GM18907 (cell line): ENCODE results near the gene FNDC8.
A peak's percentile ranks its signal among the peaks of the same experiment; 100 is the strongest.
"Not testable (repeated sequence)": the region's sequence is repeated elsewhere in the genome, so short reads cannot be mapped to it uniquely, and the experiment has no call there.

Experiments
- ATAC-seq: cut with Tn5 transposase; IDR thresholded peaks from one replicate; pipeline ENCODE4 v1.9.1; 2021; ENCODE audit warnings: mild to moderate bottlenecking, moderate library complexity; ENCODE audit not compliant: unreplicated experiment

The FNDC8 gene

DNA sequence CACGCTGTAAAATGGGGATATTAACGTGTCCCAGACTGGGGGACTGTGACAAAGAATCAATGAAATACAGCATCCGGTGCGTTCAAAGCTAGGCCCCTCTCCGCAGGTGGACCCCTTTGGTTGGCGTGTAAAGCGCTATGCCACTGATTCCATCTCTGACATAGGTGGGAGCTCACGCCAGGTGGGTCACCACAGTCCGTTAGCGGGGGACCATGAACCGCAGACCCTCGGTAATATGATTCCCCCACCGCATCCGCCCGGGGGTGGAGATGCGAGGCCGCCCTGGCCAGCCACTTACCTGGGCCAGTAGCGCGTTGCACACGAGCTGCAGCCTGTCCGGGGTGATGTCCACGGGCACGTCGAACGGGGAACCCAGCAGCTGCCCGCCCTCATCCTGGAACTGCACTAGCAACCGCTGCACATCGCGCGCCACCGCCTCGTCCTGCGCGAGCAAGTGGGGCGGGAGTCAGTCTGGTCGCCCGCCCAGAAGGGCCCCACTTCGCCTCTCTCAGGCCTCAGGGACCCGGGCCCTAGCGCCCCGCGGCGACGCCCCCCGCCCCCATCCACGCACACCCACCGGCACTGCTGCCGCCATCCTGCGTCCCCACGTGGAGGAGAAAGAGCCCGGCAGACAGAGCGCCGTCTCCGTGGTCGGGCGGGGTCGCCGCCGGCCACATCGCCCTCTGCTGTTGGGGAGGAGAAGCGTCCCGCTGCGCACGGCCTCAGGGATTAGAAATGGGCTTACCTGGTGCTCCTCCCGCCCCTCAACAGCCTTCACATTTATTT is 20.5 kb downstream of the FNDC8 start, which contains the start of gene NLE1:
Gene NLE1 (minus strand): TSS at position 623 of the 786 bp plus-strand sequence. CDS start 28 bp downstream, at position 595.
- ATAC-seq, result peak; percentile 78

DNA sequence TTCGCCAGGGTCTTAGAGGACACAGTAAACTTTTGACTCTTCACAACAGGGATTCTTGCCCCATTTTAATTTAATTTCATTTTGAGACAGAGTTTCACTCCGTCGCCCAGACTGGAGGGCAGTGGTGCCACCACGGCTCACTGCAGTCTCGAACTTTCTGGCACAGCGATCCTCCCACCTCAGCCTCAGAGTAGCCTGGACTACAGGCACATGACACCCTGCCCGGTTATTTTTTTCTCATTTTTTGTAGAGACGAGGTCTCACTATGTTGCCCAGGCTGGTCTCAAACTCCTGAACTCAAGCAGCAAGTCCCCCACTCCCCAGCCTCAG is 21.0 kb downstream of the FNDC8 start:
- no peak for ATAC-seq

DNA sequence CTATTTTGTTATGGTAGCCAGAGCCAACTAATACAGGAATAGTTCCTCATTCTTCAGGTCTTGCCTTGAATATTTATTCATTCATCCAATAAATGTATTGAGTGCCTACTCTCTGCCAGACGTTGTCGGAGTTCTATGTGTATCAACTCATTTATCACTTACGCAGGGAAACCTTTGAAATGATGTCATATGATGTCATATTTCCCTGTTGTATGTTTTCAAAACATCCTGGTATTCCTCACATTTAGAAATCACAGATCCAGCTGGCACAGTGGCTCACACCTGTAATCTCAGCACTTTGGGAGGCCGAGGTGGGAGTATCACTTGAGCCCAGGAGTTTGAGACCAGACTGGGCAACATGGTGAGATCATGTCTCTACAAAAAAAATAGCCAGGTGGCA is 23.4 kb downstream of the FNDC8 start:
- no peak for ATAC-seq

DNA sequence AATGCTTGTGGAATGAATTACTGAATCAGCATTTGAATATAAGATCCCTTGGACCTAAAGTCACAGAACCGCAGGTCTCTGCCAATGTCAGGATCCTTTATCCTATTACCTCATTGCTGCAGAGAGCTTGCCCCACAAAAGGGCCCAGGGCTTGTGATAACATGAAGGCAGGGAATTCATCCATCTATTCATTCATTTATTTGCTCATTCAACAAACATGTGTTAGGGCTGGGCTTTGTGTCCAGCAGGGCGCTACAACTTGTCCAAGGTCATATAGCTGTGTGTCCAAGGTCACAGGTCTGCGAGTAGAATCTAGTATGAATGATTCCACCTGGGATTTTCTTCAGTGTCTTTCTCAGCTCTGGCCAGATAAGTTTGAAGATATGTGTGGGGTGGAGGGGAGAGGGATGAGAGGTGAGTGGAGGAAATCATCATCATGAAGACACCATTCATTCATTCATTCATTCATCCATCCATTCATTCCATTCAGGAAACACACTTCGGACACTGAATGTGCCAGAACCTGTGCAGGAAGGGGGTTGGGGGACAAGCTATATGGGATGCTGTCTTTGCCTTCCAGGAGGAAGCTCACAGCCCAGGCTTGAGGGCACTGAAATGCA is 24.9 kb downstream of the FNDC8 start:
- ATAC-seq, result no peak

DNA sequence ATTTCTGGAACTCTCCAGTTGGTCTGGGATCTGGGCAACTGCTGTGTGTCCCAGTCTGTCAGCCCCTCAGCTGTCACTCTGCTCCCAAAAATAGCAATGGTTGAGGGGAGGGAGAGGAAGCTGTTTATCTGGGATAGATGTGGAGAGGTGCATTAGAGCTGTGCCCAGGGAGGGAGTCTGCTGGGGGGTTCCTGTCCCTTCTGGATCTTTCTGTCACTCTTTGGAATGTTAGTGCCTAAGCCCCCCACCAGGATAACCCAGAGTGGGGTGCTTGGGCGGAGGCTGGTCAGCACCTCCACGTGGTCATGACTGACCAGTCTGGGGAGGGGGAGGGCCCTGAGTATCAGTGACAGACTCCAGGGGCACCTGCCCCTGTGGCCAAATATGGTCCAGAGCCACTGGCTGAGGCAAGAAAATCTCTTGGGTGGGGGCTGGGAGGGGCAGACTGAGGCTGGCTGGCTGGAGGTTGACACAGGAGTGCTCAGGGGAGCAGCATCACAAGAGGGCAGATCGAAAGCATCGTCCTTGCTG is 26.0 kb downstream of the FNDC8 start, which contains the start of gene UNC45B:
Gene UNC45B (plus strand): TSS at position 443 of the 531 bp plus-strand sequence. CDS start 447 bp downstream, outside the sequence.
- ATAC-seq, result no peak

DNA sequence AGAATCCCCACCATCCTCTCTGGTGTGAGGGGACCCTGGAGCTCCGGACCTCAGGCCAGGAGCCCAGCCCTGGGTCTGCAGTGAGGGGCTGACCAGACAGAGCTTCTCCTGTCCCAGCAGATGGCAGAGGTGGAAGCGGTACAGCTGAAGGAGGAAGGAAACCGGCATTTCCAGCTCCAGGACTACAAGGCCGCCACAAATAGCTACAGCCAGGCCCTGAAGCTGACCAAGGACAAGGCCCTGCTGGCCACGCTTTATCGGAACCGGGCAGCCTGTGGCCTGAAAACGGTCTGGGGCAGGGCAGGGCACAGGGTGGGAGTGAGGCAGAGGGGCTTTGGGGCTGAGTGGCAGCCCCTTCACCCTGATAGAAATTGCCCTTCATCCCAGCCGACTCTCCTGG is 26.7 kb downstream of the FNDC8 start:
- ATAC-seq, result no peak

DNA sequence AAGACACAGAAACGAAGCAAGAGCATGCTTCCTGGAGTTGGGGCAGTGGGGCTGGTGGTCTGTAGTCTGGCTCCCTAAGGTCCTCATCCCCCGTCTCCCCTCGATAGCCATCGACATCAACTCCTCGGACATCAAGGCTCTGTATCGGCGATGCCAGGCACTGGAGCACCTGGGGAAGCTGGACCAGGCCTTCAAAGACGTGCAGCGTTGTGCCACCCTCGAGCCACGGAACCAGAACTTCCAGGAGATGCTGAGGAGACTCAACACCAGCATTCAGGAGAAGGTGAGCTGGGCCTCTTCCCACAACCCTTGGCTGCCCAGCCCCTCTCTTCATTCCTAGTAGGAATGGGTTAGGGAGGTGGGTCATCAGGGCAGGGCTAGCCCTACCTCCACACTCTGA is 28.5 kb downstream of the FNDC8 start:
- no peak for ATAC-seq

DNA sequence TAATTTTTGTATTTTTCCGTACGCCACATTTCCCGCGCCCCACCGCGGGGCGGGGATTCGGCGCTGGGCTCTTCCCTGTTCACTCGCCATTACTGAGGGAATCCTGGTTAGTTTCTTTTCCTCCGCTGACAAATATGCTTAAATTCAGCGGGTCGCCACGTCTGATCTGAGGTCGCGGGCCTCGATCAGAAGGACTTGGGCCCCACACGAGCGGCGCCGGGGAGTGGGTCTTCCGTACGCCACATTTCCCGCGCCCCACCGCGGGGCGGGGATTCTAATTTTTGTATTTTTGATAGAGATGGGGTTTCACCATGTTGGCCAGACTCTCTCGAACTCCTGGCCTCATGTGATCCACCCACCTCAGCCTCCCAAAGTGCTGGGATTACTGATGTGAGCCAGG is 29.7 kb downstream of the FNDC8 start:
- not testable (repeated sequence) for ATAC-seq

DNA sequence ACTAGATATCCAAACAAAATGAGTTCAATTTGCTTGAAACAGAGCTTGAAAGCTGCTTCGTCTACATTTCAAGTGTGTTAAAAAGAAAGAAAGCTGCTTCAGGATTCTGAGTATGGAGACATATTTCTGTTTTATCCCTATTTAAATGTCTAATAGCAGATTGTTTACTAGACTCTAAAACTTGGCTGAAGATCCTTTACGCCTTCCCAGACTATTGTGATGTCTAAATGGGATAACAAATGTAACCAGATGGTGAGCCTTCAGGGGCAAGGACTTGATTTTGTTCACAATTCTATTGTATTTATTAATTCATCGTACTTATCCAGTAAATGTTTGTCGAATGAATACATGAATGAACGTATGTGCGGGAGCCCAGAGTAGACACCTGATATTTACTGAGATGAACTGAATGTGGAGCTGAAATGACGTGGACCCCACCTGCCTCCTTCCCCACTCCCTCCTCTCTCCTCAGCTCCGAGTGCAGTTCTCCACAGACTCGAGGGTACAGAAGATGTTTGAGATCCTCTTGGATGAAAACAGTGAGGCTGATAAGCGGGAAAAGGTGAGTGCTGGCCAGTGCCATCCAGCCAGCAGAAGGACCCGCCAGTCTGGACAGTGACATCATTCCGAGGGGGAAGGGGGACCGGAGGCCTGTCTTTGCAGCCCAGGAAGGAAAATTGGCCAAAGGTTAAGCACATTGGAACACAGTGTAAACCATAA is 31.2 kb downstream of the FNDC8 start:
- ATAC-seq, result no peak

DNA sequence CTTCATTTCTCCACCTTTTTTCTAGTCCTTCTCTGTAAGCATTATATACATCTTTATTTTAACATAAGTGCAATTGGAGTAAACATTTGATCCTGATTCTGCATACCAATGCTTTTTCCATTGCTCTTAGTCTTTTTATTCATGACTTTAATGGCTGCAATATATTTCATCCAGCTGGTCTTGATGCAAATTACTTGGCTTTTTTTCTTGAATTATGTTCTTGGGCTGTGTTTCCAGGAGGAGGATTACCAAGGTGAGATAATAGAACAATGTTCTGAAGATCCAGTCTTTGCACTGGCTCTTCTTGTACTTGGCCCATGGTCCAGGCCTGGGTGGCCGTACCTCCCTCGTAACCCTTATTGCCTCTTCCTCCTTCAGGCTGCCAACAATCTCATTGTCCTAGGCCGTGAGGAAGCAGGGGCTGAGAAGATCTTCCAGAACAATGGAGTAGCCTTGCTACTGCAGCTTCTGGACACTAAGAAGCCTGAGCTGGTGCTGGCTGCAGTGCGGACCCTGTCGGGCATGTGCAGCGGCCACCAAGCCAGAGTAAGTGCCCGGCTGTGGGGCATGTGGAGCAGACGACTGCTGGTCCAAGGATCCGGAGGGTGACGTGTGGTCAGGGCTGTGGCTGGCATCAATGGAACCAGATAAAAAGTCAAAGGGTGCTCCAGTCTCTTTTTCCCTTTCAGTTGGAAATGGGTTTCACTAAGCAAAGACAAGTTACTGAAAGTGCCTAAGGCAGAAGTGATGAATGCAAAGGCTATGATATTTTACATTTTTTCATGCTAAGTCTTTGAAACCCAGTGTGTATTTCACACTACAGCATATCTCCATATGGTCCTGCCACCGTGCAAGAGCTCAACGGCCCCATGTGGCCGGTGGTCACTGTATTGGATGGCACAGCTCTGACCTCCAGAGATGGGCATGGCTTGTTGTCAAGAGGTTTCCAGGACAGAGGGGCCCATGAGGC is 33.1 kb downstream of the FNDC8 start:
- no peak for ATAC-seq

DNA sequence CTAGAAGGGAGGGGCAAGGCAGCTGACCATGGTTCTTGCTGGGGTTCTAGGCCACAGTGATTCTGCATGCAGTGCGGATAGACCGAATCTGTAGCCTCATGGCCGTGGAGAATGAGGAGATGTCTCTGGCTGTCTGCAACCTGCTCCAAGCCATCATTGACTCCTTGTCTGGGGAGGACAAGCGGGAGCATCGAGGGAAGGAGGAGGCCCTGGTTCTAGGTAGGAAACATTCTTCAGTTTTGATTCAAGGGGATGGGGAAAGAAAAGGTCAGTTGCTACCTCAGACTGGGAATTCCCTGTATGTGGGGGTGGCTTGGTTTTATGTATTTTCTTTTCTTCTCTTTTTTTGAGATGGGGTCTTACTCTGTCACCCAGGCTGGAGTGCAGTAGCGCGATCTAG is 33.8 kb downstream of the FNDC8 start:
- ATAC-seq, result no peak

DNA sequence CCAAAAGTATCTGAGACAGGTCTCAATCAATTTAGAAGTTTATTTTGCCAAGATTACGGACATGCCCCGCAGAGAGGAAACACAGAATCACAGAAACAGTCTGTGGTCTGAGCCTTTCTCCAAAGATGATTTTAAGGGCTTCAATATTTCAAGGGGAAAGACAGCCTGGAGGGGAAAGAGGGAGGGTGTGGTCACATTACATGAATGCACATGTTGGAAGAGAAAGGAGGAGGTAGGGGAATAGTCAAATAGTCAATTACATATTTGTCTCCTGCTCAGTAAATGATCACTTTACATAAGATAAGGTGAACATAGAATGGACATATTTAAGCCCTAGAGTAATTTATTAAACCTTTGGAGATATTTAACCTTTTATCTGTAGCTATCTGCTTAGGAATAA is 38.5 kb downstream of the FNDC8 start:
- ATAC-seq, result no peak

DNA sequence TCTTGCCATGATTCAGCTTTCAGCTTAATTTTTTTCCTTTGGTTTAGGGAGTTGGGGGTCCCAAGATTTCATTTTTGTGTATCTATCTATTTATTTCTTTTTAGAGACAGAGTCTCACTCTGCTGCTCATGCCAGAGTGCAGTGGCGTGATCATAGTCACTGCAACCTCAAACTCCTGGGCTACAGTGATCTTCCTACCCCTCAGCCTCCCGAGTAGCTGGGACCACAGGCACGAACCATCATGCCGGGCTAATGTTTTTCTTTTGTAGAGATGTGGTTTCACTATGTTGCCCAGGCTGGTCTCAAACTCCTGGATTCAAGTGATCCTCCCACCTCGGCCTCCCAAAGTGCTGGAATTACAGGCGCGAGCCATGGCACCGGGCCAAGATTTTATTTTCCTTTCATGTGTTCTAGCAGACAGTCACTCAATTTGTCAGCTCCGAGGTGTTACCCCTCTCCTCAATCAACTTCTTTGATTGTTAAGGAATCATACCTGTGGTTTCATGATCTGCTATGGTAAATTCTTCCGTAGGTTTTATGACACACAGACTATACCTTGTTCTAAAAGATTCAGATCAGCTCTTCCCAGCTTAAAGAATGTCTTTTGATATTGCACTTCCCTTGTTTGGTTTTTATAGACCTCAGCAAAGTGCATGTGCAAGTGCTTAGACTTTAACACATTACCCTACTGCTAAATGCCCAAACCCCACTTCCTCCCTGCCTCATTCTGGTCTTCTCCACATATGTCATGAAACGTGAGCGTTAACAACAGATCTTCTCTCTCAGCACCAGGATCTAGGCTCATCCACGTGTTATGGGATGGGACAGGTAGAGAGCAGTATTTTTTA is 39.2 kb downstream of the FNDC8 start:
- no peak for ATAC-seq

DNA sequence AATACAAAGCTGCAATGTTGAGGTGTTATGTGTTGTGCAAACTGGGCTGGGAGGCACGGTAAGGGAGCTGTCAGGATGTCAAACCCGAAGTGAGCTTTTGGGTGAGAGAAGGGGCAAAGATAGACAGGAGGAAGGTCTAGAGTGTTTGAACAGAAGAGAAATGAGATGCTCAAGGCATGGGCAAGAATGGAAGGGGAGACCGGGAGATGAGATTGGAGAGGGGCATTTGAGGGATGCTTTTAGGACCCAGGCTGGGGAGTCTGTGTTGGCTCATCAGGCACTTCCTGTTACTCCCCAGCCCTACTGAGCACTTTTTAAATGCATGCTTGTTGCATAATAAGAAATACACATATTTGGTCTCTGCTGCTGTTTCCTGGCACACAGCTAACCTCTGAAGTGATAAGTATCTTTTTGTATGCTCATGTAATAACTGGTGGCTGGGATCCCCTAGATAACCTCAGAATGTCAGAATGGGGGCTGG is 39.9 kb downstream of the FNDC8 start:
- no peak for ATAC-seq

DNA sequence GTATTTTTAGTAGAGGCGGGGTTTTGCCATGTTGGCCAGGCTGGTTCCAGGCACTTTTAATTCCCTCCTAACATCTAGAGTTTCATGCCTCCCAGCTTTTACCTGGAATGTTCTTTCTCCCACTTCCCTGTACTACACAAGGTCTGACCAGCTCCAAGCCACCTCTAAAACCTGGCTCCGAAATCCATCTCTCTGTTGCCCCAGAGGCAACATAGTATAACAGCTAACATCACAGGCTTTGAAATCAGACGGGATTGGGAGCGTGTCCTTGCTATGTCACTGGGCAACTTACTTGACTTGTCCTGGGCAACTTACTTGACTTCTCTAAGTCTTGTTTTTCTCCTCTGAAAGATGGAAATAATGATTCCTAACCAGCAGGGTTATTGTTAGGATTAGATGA is 41.3 kb downstream of the FNDC8 start:
- no peak for ATAC-seq

DNA sequence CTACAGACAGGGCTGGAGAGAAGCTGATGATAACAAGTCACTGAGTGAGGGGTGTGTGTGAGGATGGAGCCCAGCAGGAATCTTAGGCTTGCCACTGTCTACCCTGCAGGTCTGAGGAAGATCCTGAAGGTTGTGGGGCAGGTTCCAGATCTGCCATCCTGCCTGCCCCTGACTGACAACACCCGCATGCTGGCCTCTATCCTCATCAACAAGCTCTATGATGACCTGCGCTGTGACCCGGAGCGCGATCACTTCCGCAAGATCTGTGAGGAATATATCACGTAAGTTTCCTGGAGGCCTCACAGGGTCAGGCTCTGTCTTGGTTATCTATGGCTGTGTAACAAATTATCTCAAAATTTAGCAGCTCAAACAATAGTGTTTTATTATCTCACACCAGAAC is 42.5 kb downstream of the FNDC8 start:
- ATAC-seq, result no peak

DNA sequence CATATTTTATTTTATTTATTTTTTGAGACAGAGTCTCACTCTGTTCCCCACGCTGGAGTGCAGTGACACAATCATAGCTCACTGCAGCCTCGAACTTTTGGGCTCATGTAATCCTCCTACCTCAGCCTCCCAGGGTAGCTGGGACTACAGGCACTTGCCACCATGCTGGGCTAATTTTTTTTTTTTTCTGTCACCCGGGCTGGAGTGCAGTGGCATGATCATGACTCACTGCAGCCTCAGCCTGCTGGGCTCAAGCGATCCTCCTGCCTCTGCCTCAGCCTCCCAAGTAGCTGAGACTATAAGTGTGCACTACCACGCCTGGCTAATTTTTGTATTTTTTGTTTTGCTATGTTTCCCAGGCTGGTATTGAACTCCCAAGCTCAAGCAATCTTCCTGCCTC is 43.3 kb downstream of the FNDC8 start:
- ATAC-seq, result no peak

DNA sequence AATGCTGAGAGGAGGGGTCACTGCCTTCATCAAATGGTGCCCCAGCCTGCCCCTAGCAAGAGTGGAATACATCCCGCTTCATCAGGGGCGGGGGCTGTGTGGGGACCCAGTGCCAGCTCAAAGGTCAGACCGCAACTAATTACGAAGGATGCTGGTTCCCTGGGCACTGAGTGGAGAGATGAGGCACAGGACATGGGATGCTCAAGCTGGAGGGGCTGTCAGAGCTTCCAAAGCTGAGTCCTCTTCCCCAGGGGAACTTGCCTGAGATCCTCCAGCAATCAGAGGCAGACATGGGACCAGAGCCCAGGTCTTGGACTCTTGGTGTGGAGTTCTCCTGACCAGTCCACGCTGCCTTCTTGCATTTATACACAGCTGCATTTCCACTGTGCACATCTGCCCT is 45.1 kb downstream of the FNDC8 start:
- ATAC-seq, result no peak

DNA sequence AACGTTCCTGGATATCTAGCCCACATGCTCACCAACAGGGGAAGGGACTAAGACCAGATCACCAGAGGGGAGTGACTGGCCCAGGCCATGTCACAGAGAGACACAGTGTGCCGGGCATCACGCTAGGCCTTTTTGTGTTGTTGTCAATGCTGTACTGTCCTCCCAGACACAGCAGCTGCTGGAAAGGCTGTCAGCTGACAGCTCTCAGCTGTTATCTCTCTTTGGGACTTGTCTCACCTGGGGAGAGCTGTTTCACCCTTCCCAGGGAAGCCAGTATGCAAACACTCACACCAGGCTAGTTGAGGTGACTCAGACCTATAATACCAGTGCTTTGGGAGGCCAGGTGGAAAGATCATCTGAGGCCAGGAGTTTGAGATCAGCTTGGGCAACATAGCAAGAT is 45.6 kb downstream of the FNDC8 start:
- ATAC-seq, result no peak
